Thoracic aorta (tissue), 2 donors: ENCODE results near the gene EXOC6B. TPM values are rescaled to one million over a fixed set of nuclear protein-coding genes. Genes with fewer than 3 reads are reported as not detected.

Experiments used
- ATAC-seq: fragments of 150-250 bp; one replicate; pipeline ENCODE4 v1.8.0; 2017; ENCODE audit warnings: low read depth; ENCODE audit not compliant: insufficient number of reproducible peaks, low FRiP score
- DNase-seq: peaks from one replicate; pipeline ENCODE4 v3.0.0-alpha.2; 2020; ENCODE audit warnings: low spot score
- H3K27ac ChIP-seq, 2 donors: fragments of 200-600 bp; sonication (generic); 1 replicate in 1 of 2; 2 replicates in 1 of 2; pipeline ENCODE4 v1.5.1; 2016; ENCODE audit warnings: mild to moderate bottlenecking in 2 of 2, moderate library complexity in 2 of 2
- H3K27me3 ChIP-seq: fragments of 200-600 bp; sonication (generic); replicated peaks from 2 replicates; pipeline ENCODE4 v1.6.0; 2016; ENCODE audit warnings: mild to moderate bottlenecking; ENCODE audit not compliant: insufficient read depth
- H3K36me3 ChIP-seq: fragments of 200-600 bp; sonication (generic); one replicate; pipeline ENCODE4 v1.5.1; 2016
- H3K4me1 ChIP-seq, 2 donors: fragments of 200-600 bp; sonication (generic); 1 replicate in 1 of 2; 2 replicates in 1 of 2; pipeline versions ENCODE4 v1.5.1 to v1.6.0; 2016; ENCODE audit warnings: low read depth in 2 of 2, mild to moderate bottlenecking in 1 of 2; ENCODE audit not compliant: control insufficient read depth in 1 of 2
- H3K4me3 ChIP-seq: fragments of 200-600 bp; sonication (generic); 2 replicates; pipeline ENCODE4 v1.5.1; 2016; ENCODE audit warnings: mild to moderate bottlenecking
- H3K9me3 ChIP-seq: fragments of 200-600 bp; sonication (generic); 2 replicates; pipeline ENCODE4 v1.5.1; 2016
- CTCF ChIP-seq: fragments of 200-600 bp; sonication (generic); IDR thresholded peaks from one replicate; pipeline ENCODE4 v1.5.1; 2019; ENCODE audit warnings: antibody characterized with exemption
- total RNA-seq, 2 donors: library from RNA; depleted of rRNA; stranded (reverse); fragments of >200 nt; gene quantifications; one replicate each; pipeline versions ENCODE4 v1.1.0 to v1.2.3, GENCODE V29; 2016

The EXOC6B gene
- total RNA-seq, 2 donors from 2014 or later = 29.6 to 44.5 TPM

GRCh38 chr2:72211777-72212485, 613.9 kb downstream of the EXOC6B start:
- no peak for TF ChIP-seq CTCF
- Histone ChIP-seq H3K9me3 (no peaks in the 10 kb centered on the region), H3K27me3 (no peaks in the 10 kb centered on the region), H3K27ac (no peak overlapping the region), H3K36me3 (no peaks in the 10 kb centered on the region), H3K4me3 (no peak overlapping the region), H3K4me1 (no peaks in the 10 kb centered on the region)
- DNase-seq (no peak), ATAC-seq (no peak)

- no peak for ATAC-seq
- H3K9me3 ChIP-seq = no peaks in the 10 kb centered on the region
- H3K36me3 ChIP-seq = no peaks in the 10 kb centered on the region
- no peak for DNase-seq
- H3K27ac ChIP-seq = no peak overlapping the region
- H3K27me3 ChIP-seq = no peaks in the 10 kb centered on the region
- no peak for TF ChIP-seq CTCF
- H3K4me3 ChIP-seq = no peak overlapping the region
- H3K4me1 ChIP-seq = no peaks in the 10 kb centered on the region
Measured at GRCh38 chr2:72211350-72211749, 614.5 kb downstream of the EXOC6B start.

GRCh38 chr2:72210470-72210869, 615.4 kb downstream of the EXOC6B start:
- no peak for DNase-seq
- no peaks in the 10 kb centered on the region for H3K9me3 ChIP-seq
- H3K4me1 ChIP-seq = peaks cover 0 to 3% of the 10 kb centered on the region in 2 donors
- no peak overlapping the region for H3K27ac ChIP-seq
- H3K36me3 ChIP-seq = no peaks in the 10 kb centered on the region
- no peak for ATAC-seq
- no peak for TF ChIP-seq CTCF
- H3K4me3 ChIP-seq = no peak overlapping the region
- H3K27me3 ChIP-seq = no peaks in the 10 kb centered on the region

GRCh38 chr2:72208225-72208624, 617.6 kb downstream of the EXOC6B start:
- H3K27me3 ChIP-seq = no peaks in the 10 kb centered on the region
- H3K36me3 ChIP-seq = no peaks in the 10 kb centered on the region
- DNase-seq = no peak
- H3K9me3 ChIP-seq = no peaks in the 10 kb centered on the region
- H3K4me1 ChIP-seq = peaks cover 6 to 21% of the 10 kb centered on the region in 2 donors
- H3K4me3 ChIP-seq = no peak overlapping the region
- ATAC-seq = no peak
- no peak overlapping the region for H3K27ac ChIP-seq
- TF ChIP-seq CTCF = no peak

GRCh38 chr2:72207334-72207733, 618.5 kb downstream of the EXOC6B start:
- no peak for TF ChIP-seq CTCF

More at GRCh38 chr2:72207334-72207733, 618.5 kb downstream of the EXOC6B start:
- H3K27ac ChIP-seq = no peak overlapping the region
- H3K36me3 ChIP-seq = no peaks in the 10 kb centered on the region
- no peaks in the 10 kb centered on the region for H3K9me3 ChIP-seq
- H3K27me3 ChIP-seq = no peaks in the 10 kb centered on the region
- no peak overlapping the region for H3K4me3 ChIP-seq
- peaks cover 6 to 21% of the 10 kb centered on the region in 2 donors for H3K4me1 ChIP-seq
- no peak for DNase-seq
- no peak for ATAC-seq
